COLO829 (cell line): ENCODE results near the gene HMX1.

ENCODE experiments used
- DNase-seq: peaks from one replicate; pipeline ENCODE4 v3.0.0; 2012; ENCODE audit warnings: low spot score

The HMX1 gene

GRCh38 chr4:8867624-8868320, 3.9 kb downstream of the HMX1 start:
- DNase-seq: no peak

- no peak for DNase-seq
Measured at GRCh38 chr4:8866828-8867623, 4.6 kb downstream of the HMX1 start.

- no peak for DNase-seq
Measured at GRCh38 chr4:8866421-8866820, 5.2 kb downstream of the HMX1 start.

- DNase-seq: no peak
Measured at GRCh38 chr4:8865681-8866310, 5.8 kb downstream of the HMX1 start.

- DNase-seq: no peak
Measured at GRCh38 chr4:8864912-8865680, 6.5 kb downstream of the HMX1 start.

GRCh38 chr4:8863686-8864682, 7.7 kb downstream of the HMX1 start:
- DNase-seq: no peak

GRCh38 chr4:8862800-8863685, 8.6 kb downstream of the HMX1 start:
- DNase-seq: no peak

- no peak for DNase-seq
Measured at GRCh38 chr4:8862334-8862733, 9.3 kb downstream of the HMX1 start.

- no peak for DNase-seq
Measured at GRCh38 chr4:8861576-8862295, 9.9 kb downstream of the HMX1 start.

GRCh38 chr4:8860892-8861575, 10.6 kb downstream of the HMX1 start:
- no peak for DNase-seq

GRCh38 chr4:8860096-8860891, 11.3 kb downstream of the HMX1 start:
- no peak for DNase-seq

- no peak for DNase-seq
Measured at GRCh38 chr4:8859550-8860095, 12.0 kb downstream of the HMX1 start.

- DNase-seq: no peak
Measured at GRCh38 chr4:8858701-8859210, 12.9 kb downstream of the HMX1 start.

- DNase-seq: no peak
Measured at GRCh38 chr4:8857766-8858700, 13.6 kb downstream of the HMX1 start.

- DNase-seq: no peak
Measured at GRCh38 chr4:8856835-8857621, 14.6 kb downstream of the HMX1 start.
